ENCODE measurements around the gene SNX20. TPM values are rescaled to one million over a fixed set of nuclear protein-coding genes. Genes with fewer than 3 reads are reported as not detected.
A peak's percentile ranks its signal among the peaks of the same experiment; 100 is the strongest.

The SNX20 gene
- total and polyA plus RNA-seq, 10 of the 15 experiments (the other 5 are each of a cell fraction or from before 2014, with no cell fraction given), result 4.6 to 30.8 (median 21.9) TPM

- no peak for TF ChIP-seq NRF1 (conservative IDR thresholded peaks at IDR 0.05; ENCODE audit: low read depth, low read length)
- no peak for TF ChIP-seq GABPA (IDR thresholded peaks at IDR 0.05; ENCODE audit: low read depth)
- no peak for TF ChIP-seq WRNIP1 (IDR thresholded peaks at IDR 0.05; ENCODE audit: borderline replicate concordance, low read depth, low read length)
- TF ChIP-seq SMARCA5 (IDR thresholded peaks at IDR 0.05), result peak; percentile 65
- peak; percentile 83 for TF ChIP-seq EED (IDR thresholded peaks at IDR 0.05; ENCODE audit: low read depth)
- TF ChIP-seq BCLAF1 (IDR thresholded peaks at IDR 0.05), result no peak
- TF ChIP-seq BHLHE40 (IDR thresholded peaks at IDR 0.05; ENCODE audit: borderline replicate concordance in 1 of 2, low read depth in 2 of 2, low read length in 1 of 2), result peak; percentile 34 to 69; a peak in 2 of 4 replicates
- peak; percentile 81; the same call in 1 of the 2 replicates for TF ChIP-seq MTA3 (IDR thresholded peaks at IDR 0.05; ENCODE audit: borderline replicate concordance, low read length)
- no peak for TF ChIP-seq EZH2 (IDR thresholded peaks at IDR 0.05; ENCODE audit: borderline replicate concordance, control insufficient read depth, low read depth, low read length)
- no peak for TF ChIP-seq HDAC2 (IDR thresholded peaks at IDR 0.05)
- TF ChIP-seq YBX1 (IDR thresholded peaks at IDR 0.05), result no peak
- no peak for TF ChIP-seq SREBF1 (IDR thresholded peaks at IDR 0.05; ENCODE audit: low read length)
- TF ChIP-seq ZBTB4 (CRISPR knock-in tag; IDR thresholded peaks at IDR 0.05), result 0 out of 2 replicates have a peak, but pooled peaks have one; percentile 20
- TF ChIP-seq POLR2A (IDR thresholded peaks at IDR 0.05; ENCODE audit: low read depth, low read length), result no peak; the same call in 1 of the 2 replicates
- TF ChIP-seq ATF3 (IDR thresholded peaks at IDR 0.05; ENCODE audit: borderline replicate concordance, extremely low read depth, low read depth, low read length), result peak; percentile 3; the same call in 1 of the 2 replicates
- TF ChIP-seq TCF12 (IDR thresholded peaks at IDR 0.05; ENCODE audit: low read depth, low read length), result no peak
- TF ChIP-seq GATAD2B (conservative IDR thresholded peaks at IDR 0.05; ENCODE audit: low read depth), result peak; percentile 98
- peak; percentile 85; the same call in 1 of the 2 replicates for TF ChIP-seq ZNF217 (IDR thresholded peaks at IDR 0.05)
- peak; percentile 34; the same call in 1 of the 2 replicates for TF ChIP-seq PKNOX1 (IDR thresholded peaks at IDR 0.05)
Observed at GRCh38 chr16:50697881-50698767, 17.0 kb upstream of the SNX20 start (continued).

All from GM12878 (cell line).